ENCODE results near the gene CLECL1.

DNA sequence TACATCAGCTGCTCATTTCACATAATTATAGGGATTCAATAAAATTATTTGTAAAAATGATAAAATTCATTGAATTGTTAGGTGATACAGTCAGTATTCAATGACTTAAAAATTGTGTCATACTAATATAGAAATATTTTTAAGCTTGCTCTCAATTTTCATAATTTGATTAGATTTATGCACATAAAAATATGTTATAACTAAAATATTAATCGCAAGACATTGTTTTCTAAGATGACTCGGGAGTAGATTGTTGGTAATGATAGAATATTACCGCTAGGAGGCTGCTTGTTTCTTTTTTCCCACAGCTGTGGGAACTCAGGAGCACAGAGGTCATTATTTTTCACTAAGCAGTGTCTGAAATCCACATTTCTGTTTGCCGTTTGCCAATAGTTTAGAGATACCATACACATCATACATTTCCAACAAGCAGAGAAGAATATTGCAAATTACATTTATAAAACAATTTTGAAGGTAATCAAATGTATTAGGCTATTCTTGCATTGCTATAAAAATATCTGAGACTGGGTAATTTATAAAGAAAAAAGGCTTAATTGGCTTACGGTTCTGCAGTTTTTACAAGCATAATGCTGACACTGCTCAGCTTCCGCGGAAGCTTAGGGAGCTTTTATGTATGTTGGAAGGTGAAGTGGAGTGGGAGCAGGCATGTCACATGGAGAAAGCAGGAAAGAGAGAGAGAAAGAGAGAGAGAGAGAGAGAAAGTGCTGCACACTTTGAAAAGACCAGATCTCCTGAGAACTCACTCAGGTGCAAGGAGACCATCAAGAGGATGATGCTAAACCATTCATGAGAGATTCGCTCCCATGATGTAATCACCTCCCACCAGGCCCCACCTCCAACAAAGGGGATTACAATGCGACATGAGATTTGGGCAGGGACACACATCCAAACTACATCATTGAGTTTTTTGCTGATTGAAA, 18.6 kb upstream of the CLECL1 start:
- TF ChIP-seq POLR2A (IDR thresholded peaks at IDR 0.05; ENCODE audit: low read length) (peak; percentile 82), GATA1 (IDR thresholded peaks at IDR 0.05; ENCODE audit: low read depth, low read length) (no peak)
